SK-N-SH (cell line): Measurements from ENCODE around the gene CSKMT. TPM values are rescaled to one million over a fixed set of nuclear protein-coding genes. Genes with fewer than 3 reads are reported as not detected.

Experiments
- CTCF ChIA-PET: fragments of 300-600, 350-600 bp; formaldehyde crosslinking; extraction: SDS; loops from one replicate; lab custom pipeline; 2021; lab: Yijun Ruan, JAX
- POLR2A ChIA-PET: fragments of 350-600 bp; sonication (Branson Sonifier 250); formaldehyde crosslinking; extraction: SDS; loops from one replicate; lab custom pipeline; 2020; ENCODE audit warnings: antibody characterized with exemption, inconsistent platforms; lab: Yijun Ruan, JAX
- DNase-seq: peaks from one replicate; pipeline ENCODE4 v3.0.0; 2012
- H2AFZ ChIP-seq: fragments of 200-600 bp; sonication (generic); 2 replicates; pipeline ENCODE4 v1.8.1; 2016; ENCODE audit warnings: antibody characterized with exemption, mild to moderate bottlenecking, low read depth
- H3F3A ChIP-seq: fragments of 200-600 bp; sonication (generic); replicated peaks from 2 replicates; pipeline ENCODE3; 2016; ENCODE audit warnings: antibody characterized with exemption, mild to moderate bottlenecking; ENCODE audit not compliant: insufficient read depth
- H3K27ac ChIP-seq, 2 experiments: fragments of 200-500 bp in 1 of 2; fragments of 200-600 bp in 1 of 2; sonication (Bioruptor generic) in 1 of 2; sonication (generic), shearing (Covaris generic) in 1 of 2; 2 replicates each; pipeline versions ENCODE4 v1.5.1 to v1.6.1; 2014 to 2016; ENCODE audit warnings: low read depth in 2 of 2, inconsistent platforms in 1 of 2, low read length in 1 of 2, mild to moderate bottlenecking in 1 of 2, mixed read lengths in 1 of 2
- H3K27me3 ChIP-seq: fragments of 200-600 bp; sonication (generic), shearing (Covaris generic); 2 replicates; pipeline ENCODE4 v1.6.1; 2016; ENCODE audit warnings: mixed run types; ENCODE audit not compliant: insufficient read depth
- H3K36me3 ChIP-seq, 2 experiments: fragments of 200-500 bp in 1 of 2; fragments of 200-600 bp in 1 of 2; sonication (Bioruptor generic) in 1 of 2; sonication (generic) in 1 of 2; replicated peaks in 1 of 2; 2 replicates each; pipeline versions ENCODE3 to v1.5.1; 2014 to 2016; ENCODE audit warnings: low read length in 1 of 2, mild to moderate bottlenecking in 1 of 2; ENCODE audit not compliant: insufficient read depth in 2 of 2, control insufficient read depth in 1 of 2
- H3K4me1 ChIP-seq, 2 experiments: fragments of 200-500 bp in 1 of 2; fragments of 200-600 bp in 1 of 2; sonication (Bioruptor generic) in 1 of 2; sonication (generic), shearing (Covaris generic) in 1 of 2; 2 replicates each; pipeline versions ENCODE4 v1.5.1 to v1.6.1; 2014 to 2016; ENCODE audit warnings: low read depth in 1 of 2, low read length in 1 of 2, mixed run types in 1 of 2; ENCODE audit not compliant: insufficient read depth in 2 of 2, control insufficient read depth in 1 of 2
- H3K4me2 ChIP-seq: fragments of 200-600 bp; sonication (generic), shearing (Covaris generic); 2 replicates; pipeline ENCODE4 v1.6.1; 2017; ENCODE audit warnings: mixed run types
- H3K4me3 ChIP-seq, 2 experiments: fragments of 200-500 bp in 1 of 2; fragments of 200-600 bp in 1 of 2; sonication (Bioruptor generic) in 1 of 2; sonication (generic), shearing (Covaris generic) in 1 of 2; 2 replicates each; pipeline versions ENCODE4 v1.5.1 to v1.8.1; 2014 to 2016; ENCODE audit warnings: low read depth in 2 of 2, inconsistent platforms in 1 of 2, low read length in 1 of 2, mild to moderate bottlenecking in 1 of 2, mixed read lengths in 1 of 2, moderate library complexity in 1 of 2
- H3K79me2 ChIP-seq: fragments of 200-600 bp; sonication (generic); 2 replicates; pipeline ENCODE4 v1.8.1; 2017; ENCODE audit warnings: mild to moderate bottlenecking; ENCODE audit not compliant: insufficient read depth
- H3K9ac ChIP-seq: fragments of 200-600 bp; sonication (generic); 2 replicates; pipeline ENCODE4 v1.6.1; 2017; ENCODE audit warnings: mixed run types
- H3K9me2 ChIP-seq: fragments of 200-600 bp; sonication (generic); 2 replicates; pipeline ENCODE4 v1.6.1; 2017; ENCODE audit warnings: mixed run types
- H3K9me3 ChIP-seq: fragments of 200-600 bp; sonication (generic); 2 replicates; pipeline ENCODE4 v1.6.1; 2017; ENCODE audit warnings: mixed run types, mild to moderate bottlenecking, moderate library complexity
- H4K20me1 ChIP-seq: fragments of 200-600 bp; sonication (generic); 2 replicates; pipeline ENCODE4 v1.6.1; 2017; ENCODE audit warnings: mild to moderate bottlenecking, mixed run types; ENCODE audit not compliant: insufficient read depth
- EZH2phosphoT487 ChIP-seq: fragments of 200-600 bp; sonication (generic); IDR thresholded peaks from 2 replicates; pipeline ENCODE4 v1.6.1; 2017; ENCODE audit warnings: low read depth, mixed run types, mild to moderate bottlenecking, antibody characterized with exemption, moderate library complexity, borderline replicate concordance
- FOSL2 ChIP-seq: IDR thresholded peaks from 2 replicates; pipeline ENCODE4 v1.4.0; 2012; ENCODE audit warnings: low read depth, mild to moderate bottlenecking, moderate library complexity, borderline replicate concordance
- FOXJ3 ChIP-seq: sonication (generic); formaldehyde crosslinking; IDR thresholded peaks from 2 replicates; pipeline ENCODE4 v1.5.1; 2020; ENCODE audit warnings: mild to moderate bottlenecking, missing genetic modification reagents
- FOXM1 ChIP-seq: IDR thresholded peaks from 2 replicates; pipeline ENCODE4 v1.4.0; 2012; ENCODE audit warnings: low read depth, mild to moderate bottlenecking
- GATA2 ChIP-seq: sonication (generic); formaldehyde crosslinking; IDR thresholded peaks from 2 replicates; pipeline ENCODE4 v1.5.0; 2020; ENCODE audit warnings: mild to moderate bottlenecking, missing genetic modification reagents
- MEF2A ChIP-seq: IDR thresholded peaks from 2 replicates; pipeline ENCODE4 v1.4.0; 2012; ENCODE audit warnings: low read depth, borderline replicate concordance
- MXI1 ChIP-seq: IDR thresholded peaks from 2 replicates; pipeline ENCODE4 v1.6.1; 2012; ENCODE audit warnings: mild to moderate bottlenecking, low read depth, low read length, improper control_type of control experiment
- NRF1 ChIP-seq: IDR thresholded peaks from 2 replicates; pipeline ENCODE4 v1.6.1; 2012; ENCODE audit warnings: low read depth, mild to moderate bottlenecking, low read length
- PBX3 ChIP-seq: IDR thresholded peaks from 2 replicates; pipeline ENCODE4; 2012
- POLR2AphosphoS5 ChIP-seq: IDR thresholded peaks from 2 replicates; pipeline ENCODE4 v1.6.1; 2012; ENCODE audit warnings: low read depth, low read length
- RAD21 ChIP-seq: IDR thresholded peaks from 2 replicates; pipeline ENCODE4 v1.6.1; 2012; ENCODE audit warnings: mild to moderate bottlenecking, low read length
- RCOR1 ChIP-seq: fragments of 150-350 bp; IDR thresholded peaks from 2 replicates; pipeline ENCODE4 v1.6.1; 2017; ENCODE audit warnings: antibody characterized with exemption, low read length
- RXRA ChIP-seq: IDR thresholded peaks from 2 replicates; pipeline ENCODE4 v1.4.0; 2012; ENCODE audit warnings: low read depth, mild to moderate bottlenecking, borderline replicate concordance
- SIN3A ChIP-seq: IDR thresholded peaks from 2 replicates; pipeline ENCODE4 v1.6.1; 2012; ENCODE audit warnings: low read depth, mild to moderate bottlenecking, low read length, moderate library complexity, borderline replicate concordance
- SMC3 ChIP-seq: IDR thresholded peaks from 2 replicates; pipeline ENCODE4 v1.6.1; 2012; ENCODE audit warnings: low read depth, low read length, improper control_type of control experiment
- TAF1 ChIP-seq: IDR thresholded peaks from 2 replicates; pipeline ENCODE4 v1.6.1; 2012; ENCODE audit warnings: low read depth, mild to moderate bottlenecking, low read length, moderate library complexity, borderline replicate concordance
- USF1 ChIP-seq: IDR thresholded peaks from 2 replicates; pipeline ENCODE4 v1.4.0; 2012; ENCODE audit warnings: low read depth, borderline replicate concordance
- YY1 ChIP-seq: IDR thresholded peaks from 2 replicates; pipeline ENCODE4 v1.4.0; 2012; ENCODE audit warnings: low read depth, mild to moderate bottlenecking
- ZBTB33 ChIP-seq: IDR thresholded peaks from 2 replicates; pipeline ENCODE4 v1.4.0; 2012; ENCODE audit warnings: low read depth, borderline replicate concordance
- WGBS: methylation state at CpG from one replicate; pipeline ENCODE4 v1.1.6; 2017; ENCODE audit warnings: low lambda C conversion rate; 5-methylcytosine and 5-hydroxymethylcytosine counted together
- polyA plus RNA-seq, 3 experiments: library from polyadenylated mRNA; depleted of rRNA; stranded (reverse); fragments of >200 nt; gene quantifications; 2 replicates each; pipeline ENCODE4 v1.2.3, GENCODE V29; 2012
- TF ChIP-seq, protein P1 (sequence below): fragments of 200-600 bp; sonication (generic); IDR thresholded peaks from 2 replicates; pipeline ENCODE4 v1.6.1; 2017; ENCODE audit warnings: antibody characterized with exemption, mild to moderate bottlenecking, moderate library complexity
- TF ChIP-seq, protein P2 (sequence below): fragments of 150-350 bp; IDR thresholded peaks from 2 replicates; pipeline ENCODE4 v1.6.1; 2017; ENCODE audit warnings: antibody characterized with exemption, low read length, low read depth, borderline replicate concordance
- TF ChIP-seq, protein P3 (sequence below): fragments of 150-350 bp; IDR thresholded peaks from 2 replicates; pipeline ENCODE4 v1.6.1; 2016; ENCODE audit warnings: mild to moderate bottlenecking, low read depth, low read length

CSKMT gene, protein sequence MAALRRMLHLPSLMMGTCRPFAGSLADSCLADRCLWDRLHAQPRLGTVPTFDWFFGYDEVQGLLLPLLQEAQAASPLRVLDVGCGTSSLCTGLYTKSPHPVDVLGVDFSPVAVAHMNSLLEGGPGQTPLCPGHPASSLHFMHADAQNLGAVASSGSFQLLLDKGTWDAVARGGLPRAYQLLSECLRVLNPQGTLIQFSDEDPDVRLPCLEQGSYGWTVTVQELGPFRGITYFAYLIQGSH
- 9.5 and 11.1 TPM in 2 replicates for polyA plus RNA-seq (2012; rRNA removed)
- 4.1 and 5.2 TPM in 2 replicates for polyA plus RNA-seq (2012; cell fraction: cytosol; rRNA removed)
- polyA plus RNA-seq (2012; cell fraction: nucleus; rRNA removed) = 29.4 and 57.3 TPM in 2 replicates

DNA sequence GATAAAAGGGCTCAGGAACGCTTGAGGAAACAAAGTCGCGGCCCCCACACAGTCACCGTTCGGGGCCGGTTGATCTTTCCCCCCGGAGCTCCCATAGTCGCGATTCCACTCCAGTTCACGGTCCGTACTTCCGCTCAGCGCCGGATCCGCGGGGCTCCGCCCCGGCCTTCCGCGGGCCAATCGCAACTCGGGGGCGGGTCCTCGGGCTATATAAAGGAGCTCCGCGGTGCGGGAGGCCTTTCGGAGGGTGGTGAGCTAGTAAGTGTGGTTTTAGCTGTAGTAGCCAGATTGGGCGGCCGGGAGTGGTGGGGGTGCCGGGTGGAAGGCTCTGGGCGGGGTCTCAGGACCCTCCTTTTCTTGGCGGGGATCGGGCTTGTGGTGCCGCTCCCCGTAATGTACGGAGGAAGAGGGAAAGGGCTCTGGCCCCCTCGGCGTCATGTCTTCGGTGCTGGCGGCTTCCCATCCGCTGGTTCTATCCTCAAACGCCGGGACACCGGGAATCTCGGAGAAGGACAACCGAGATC, at the start of gene CSKMT, which contains the start of gene C11orf98:
CSKMT (plus strand) TSS at position 238 of the 524 bp plus-strand sequence. CDS start 568 bp downstream, outside the sequence.
C11orf98 (minus strand) TSS at position 136 of the 524 bp plus-strand sequence; CDS start at position 95, 41 bp downstream.
- CTCF ChIA-PET = interaction anchor here (0.8 to 1.7 kb wide), 10 partner anchors 12 to 216 kb away, joined by 3 to 7 read pairs (median 4); partner anchors contain the start of genes EML3, GANAB, INTS5 and SLC3A2
- peak within 1 kb of the TSS; percentile 66; the same call in 1 of the 2 replicates for H2AFZ ChIP-seq
- H3K4me3 ChIP-seq = peak within 1 kb of the TSS; percentile 78 to 95
- no peaks in the 10 kb centered on the region for H4K20me1 ChIP-seq
- H3K27ac ChIP-seq = peak within 1 kb of the TSS; percentile 91 to 92
- no peaks in the 10 kb centered on the region for H3K9me2 ChIP-seq
- H3K27me3 ChIP-seq = no peaks in the 10 kb centered on the region
- peaks cover 16 to 21% of the 10 kb centered on the region in 2 experiments; a peak in 3 of 4 replicates for H3K4me1 ChIP-seq
- peaks cover 60% of the 10 kb centered on the region for H3K79me2 ChIP-seq
- H3K36me3 ChIP-seq = peaks cover 20 to 41% of the 10 kb centered on the region in 2 experiments
- H3F3A ChIP-seq = peaks cover 34% of the 10 kb centered on the region
- WGBS = under 1% methylated on average over 38 of the region's 47 CpGs
- no peaks in the 10 kb centered on the region for H3K9me3 ChIP-seq
- H3K4me2 ChIP-seq = peak within 1 kb of the TSS; percentile 96
- peak within 1 kb of the TSS; percentile 92 for H3K9ac ChIP-seq
- POLR2A ChIA-PET = interaction anchor here (0.5 to 3.7 kb wide), 41 partner anchors 8 to 270 kb away, joined by 3 to 52 read pairs (median 6); partner anchors contain the start of genes B3GAT3, BSCL2, EEF1G and EML3
- peak; percentile 97 for DNase-seq
- TF ChIP-seq TAF1 (peak; percentile 98), ZBTB33 (peak; percentile 30; the same call in 1 of the 2 replicates), RXRA (no peak), NRF1 (no peak), YY1 (peak; percentile 73; the same call in 1 of the 2 replicates), USF1 (no peak), MXI1 (no peak; the same call in none of the 2 replicates), EZH2phosphoT487 (no peak), FOXJ3 (no peak), MEF2A (no peak), POLR2AphosphoS5 (peak; percentile 100), PBX3 (peak; percentile 73), SIN3A (peak; percentile 93), SMC3 (no peak), RCOR1 (no peak), RAD21 (no peak), GATA2 (CRISPR knock-in tag) (no peak), FOSL2 (no peak), FOXM1 (no peak)
- TF ChIP-seq, protein P1, sequence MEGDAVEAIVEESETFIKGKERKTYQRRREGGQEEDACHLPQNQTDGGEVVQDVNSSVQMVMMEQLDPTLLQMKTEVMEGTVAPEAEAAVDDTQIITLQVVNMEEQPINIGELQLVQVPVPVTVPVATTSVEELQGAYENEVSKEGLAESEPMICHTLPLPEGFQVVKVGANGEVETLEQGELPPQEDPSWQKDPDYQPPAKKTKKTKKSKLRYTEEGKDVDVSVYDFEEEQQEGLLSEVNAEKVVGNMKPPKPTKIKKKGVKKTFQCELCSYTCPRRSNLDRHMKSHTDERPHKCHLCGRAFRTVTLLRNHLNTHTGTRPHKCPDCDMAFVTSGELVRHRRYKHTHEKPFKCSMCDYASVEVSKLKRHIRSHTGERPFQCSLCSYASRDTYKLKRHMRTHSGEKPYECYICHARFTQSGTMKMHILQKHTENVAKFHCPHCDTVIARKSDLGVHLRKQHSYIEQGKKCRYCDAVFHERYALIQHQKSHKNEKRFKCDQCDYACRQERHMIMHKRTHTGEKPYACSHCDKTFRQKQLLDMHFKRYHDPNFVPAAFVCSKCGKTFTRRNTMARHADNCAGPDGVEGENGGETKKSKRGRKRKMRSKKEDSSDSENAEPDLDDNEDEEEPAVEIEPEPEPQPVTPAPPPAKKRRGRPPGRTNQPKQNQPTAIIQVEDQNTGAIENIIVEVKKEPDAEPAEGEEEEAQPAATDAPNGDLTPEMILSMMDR = no peak
- TF ChIP-seq, protein P2, sequence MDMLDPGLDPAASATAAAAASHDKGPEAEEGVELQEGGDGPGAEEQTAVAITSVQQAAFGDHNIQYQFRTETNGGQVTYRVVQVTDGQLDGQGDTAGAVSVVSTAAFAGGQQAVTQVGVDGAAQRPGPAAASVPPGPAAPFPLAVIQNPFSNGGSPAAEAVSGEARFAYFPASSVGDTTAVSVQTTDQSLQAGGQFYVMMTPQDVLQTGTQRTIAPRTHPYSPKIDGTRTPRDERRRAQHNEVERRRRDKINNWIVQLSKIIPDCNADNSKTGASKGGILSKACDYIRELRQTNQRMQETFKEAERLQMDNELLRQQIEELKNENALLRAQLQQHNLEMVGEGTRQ = no peak; the same call in 1 of the 2 replicates
- TF ChIP-seq, protein P3, sequence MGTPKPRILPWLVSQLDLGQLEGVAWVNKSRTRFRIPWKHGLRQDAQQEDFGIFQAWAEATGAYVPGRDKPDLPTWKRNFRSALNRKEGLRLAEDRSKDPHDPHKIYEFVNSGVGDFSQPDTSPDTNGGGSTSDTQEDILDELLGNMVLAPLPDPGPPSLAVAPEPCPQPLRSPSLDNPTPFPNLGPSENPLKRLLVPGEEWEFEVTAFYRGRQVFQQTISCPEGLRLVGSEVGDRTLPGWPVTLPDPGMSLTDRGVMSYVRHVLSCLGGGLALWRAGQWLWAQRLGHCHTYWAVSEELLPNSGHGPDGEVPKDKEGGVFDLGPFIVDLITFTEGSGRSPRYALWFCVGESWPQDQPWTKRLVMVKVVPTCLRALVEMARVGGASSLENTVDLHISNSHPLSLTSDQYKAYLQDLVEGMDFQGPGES = no peak; the same call in none of the 2 replicates
